ENCODE data around the gene KNL1. TPM values are rescaled to one million over a fixed set of nuclear protein-coding genes. Genes with fewer than 3 reads are reported as not detected.
"Not testable (repeated sequence)": the region's sequence is repeated elsewhere in the genome, so short reads cannot be mapped to it uniquely, and the experiment has no call there.

Gene KNL1
- total RNA-seq, 1 experiment from 2014 or later: 33.6 TPM

DNA sequence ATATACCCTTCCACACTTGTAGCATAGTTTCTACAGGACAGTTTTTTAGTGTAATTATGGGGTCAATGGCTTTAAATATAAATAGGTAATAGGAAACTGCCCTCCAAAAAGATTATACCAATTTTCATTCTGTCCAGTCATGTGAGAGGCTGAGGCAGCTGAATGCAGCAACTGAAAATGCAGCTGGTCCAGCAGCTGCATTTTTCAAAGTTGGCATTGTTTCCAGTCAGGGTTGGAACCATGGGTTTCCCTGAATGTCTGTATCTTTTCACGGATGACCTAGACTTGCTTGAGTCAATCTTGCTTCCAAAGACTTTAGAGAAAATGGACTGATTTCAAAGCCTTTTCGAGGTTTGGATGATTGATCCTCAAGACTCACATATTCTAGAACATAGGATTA is 9.9 kb upstream of the KNL1 start:
- DNase-seq (ENCODE audit: low spot score): no peak

DNA sequence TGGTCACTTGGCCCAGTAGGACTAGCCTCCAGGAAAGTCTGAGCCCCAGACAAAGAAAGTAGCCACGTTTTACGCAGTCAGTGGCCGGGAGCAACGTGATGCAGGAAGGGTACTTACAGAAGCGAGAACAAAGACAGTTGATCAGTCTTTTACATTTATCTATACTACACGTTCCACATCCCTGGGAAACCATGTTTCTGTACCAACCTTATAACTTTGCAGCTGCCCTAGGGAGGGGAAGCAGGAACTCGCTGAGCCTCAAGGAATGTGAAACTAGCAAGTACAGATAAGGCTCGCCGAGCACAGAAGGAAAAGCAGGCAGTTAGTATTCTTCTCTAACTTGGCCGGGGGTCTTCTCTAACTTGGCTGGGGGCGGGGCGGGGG is 3.4 kb upstream of the KNL1 start:
- DNase-seq (ENCODE audit: low spot score): no peak

DNA sequence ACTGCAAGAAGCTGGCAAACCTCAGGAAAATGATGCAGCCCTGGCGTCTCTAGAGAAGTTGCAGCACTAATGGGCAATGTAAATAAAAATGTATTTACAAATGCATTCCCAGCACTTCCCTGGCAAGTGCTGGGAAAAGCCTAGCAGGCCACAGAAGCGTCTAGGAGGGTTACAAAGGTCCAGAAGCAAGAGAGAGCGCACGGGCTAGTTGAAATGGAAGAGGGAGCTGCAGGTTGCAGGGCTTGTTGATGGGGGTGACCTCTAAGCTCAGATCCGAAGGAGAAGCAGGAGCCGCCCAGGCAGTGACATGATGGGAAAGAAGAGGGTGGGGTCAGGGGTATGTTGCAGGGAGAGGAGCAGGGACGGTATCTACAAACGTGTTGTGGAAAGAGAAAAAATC is 2.7 kb upstream of the KNL1 start:
- no peak for DNase-seq (ENCODE audit: low spot score)

DNA sequence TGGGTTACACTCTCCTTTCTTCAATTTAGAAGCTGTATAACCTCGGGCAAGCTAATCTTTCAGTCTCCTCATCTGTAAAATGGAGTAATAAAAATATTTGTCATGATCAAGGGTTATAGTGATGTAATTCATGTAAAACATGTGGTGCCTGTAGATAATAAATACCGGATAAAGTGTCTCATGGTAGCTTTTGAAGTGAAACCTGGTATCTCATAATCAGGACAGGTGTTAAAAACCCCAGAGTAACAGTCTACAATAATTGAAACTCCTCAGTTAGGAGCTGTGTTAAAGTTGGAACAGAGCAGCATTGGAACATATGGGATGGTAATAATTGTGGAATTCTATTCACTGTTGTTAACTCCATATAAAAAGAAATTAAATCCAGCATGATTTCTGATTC is 884 bp upstream of the KNL1 start:
- DNase-seq (ENCODE audit: low spot score): no peak

DNA sequence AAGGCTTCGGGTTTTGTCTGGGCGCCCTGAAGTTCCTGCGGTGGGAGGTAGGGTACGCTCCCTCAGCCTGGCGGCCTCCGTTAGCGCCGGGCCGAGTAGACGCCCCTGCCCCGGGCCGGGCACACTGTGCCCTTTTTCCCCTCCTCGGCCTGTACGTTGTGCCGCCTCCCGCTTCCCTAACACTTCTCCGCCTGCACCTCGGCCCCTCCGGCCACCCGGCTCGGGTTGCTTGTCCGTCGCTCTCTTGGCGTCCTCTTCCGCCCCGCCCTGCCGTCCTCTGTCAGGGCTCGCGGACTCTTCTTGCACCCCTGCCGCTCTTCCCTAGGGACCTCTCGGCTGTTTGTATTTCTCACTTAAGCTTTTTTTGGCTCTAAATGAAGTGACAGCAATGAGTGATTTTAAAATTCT is 384 bp downstream of the KNL1 start:
- DNase-seq (ENCODE audit: low spot score): peak; percentile 33

DNA sequence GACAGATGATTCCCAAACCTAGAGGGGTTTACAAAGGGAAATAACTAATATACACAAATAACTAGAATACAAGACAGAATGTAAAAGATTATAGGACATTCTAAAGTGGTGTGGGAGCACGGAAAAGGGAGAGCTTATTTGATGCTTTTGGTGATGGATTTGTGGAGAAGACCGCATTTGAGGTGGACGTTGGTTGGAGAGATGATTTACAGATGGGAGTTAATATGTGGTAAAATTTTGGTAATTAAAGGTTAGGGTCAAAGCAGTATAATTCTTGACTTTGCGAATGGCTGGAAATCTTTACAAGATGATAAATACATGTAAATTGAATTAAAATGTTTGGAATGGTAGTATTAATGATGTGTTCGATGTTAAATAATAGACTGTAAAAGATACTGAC is 1.2 kb downstream of the KNL1 start:
- no peak for DNase-seq (ENCODE audit: low spot score)

DNA sequence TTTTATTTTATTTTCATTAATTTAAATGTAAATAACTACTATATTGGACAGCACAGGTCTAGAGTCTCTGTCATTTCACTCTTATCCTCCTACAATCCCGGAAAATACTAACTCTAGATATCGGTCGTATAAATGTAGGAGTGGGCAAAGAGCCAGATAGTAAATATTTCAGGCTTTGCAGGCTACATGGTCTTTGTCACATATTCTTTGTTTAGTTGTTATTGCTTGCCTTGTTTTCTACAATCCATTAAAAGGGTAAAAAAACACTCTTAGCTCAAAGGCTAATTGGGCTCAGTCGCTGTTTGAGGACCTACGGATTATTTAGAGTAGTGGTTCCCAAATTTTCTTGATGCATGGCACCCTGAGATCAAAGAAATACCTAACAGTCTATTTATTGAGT is 1.7 kb downstream of the KNL1 start:
- no peak for DNase-seq (ENCODE audit: low spot score)

DNA sequence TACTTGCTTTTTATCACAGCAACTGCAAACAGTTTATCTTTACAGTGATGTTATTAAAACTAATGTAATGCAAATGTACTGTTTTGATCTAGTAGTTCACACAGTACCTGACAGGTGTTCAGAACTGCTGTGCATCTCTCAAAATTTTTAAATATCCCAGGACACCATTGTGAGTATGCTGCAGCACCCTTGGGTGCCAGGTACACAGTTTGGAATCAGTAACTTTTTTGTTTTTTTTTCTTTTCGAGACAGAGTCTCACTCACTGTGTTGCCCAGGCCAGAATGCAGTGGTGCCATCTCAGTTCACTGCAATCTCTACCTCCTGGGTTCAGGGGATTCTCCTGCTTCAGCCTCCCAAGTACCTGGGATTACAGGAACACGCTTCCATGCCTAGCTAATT is 3.0 kb downstream of the KNL1 start:
- no peak for DNase-seq (ENCODE audit: low spot score)

DNA sequence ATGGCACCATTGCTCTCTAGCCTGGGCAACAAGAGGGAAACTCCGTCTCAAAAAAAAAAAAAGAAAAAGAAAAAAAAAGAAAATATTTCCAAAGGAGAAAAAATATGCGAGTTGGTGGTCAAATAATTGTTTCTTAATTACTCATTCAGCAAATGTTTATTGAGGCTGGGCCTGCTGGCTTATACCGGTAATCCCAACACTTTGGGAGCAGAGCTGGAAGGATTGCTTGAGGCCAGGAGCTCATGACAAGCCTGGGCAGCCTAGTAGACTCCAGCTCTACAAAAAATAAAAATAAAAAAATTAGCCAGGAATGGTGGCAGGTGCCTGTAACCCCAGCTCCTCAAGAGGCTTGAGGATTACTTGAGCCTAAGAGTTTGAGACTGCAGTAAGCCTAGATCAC is 4.1 kb downstream of the KNL1 start:
- DNase-seq (ENCODE audit: low spot score): no peak

DNA sequence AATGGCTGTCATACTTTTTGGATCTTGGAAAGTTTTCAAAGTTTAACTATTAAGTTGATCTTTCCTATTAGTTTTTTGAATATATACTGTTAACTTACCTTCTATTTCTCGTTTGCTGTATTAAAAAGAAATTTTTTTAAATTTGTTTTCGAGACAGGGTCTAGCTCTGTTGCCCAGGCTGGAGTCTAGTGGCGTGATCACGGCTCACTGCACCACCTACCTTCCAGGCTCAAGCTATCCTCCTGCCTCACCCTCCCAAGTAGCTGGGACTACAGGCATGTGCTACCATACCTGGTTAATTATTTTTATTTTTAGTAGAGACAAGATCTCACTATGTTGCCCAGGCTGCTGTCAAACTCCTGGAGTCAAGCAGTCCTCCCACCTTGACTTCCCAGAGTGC is 4.6 kb downstream of the KNL1 start:
- no peak for DNase-seq (ENCODE audit: low spot score)

DNA sequence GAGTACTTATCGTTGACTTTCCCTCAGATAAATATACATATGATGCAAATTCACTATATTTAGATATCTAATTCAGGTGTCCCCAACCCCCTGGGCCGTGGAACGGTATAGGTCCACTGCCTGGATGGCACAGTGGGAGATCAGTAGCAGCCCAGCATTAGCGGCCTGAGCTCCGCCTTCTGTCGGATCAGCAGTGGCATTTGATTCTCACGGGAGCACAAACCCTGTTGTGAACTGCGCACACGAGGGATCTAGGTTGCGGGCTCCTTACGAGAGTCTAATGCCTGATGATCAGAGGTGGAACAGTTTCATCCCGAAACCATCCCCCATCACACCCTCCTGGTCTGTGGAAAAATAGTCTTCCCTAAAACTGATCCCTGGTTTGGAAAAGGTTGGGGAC is 6.9 kb downstream of the KNL1 start:
- DNase-seq (ENCODE audit: low spot score): no peak

DNA sequence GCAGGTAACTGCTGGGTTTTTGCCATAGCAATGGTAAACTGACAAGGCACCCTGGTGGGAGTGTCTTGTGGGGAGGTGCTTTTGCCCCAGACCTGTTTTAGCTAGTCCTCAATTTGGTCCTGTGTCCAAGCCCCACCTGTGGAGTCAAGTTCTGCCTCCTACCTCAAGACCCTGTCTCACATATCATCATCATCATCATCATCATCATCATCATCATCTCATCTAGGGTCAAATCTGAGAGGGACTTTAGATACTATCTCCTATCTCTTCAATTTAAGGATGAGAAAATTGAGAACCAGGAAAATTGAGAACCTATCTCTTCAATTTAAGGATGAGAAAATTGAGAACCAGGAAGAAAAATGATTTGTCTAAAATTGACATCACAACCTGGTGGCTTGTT is 9.9 kb downstream of the KNL1 start:
- no peak for DNase-seq (ENCODE audit: low spot score)

DNA sequence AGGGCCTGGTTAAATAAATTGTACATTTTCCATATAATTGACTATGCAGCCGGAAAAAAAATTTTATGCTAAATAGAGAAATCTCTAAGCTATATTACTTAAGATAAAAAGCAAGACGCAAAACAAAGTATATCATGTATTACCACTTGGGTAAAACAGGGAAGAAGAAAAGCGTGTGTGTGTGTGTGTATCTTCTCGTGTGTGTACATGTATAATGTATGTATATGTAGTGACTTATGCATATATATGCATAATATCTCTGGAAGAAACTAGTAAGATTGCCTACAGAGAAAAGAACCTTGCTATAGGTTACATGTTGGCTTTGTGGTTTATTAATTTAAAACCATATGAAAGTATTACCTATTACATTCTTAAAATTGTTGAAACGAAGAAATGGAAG is 19.0 kb downstream of the KNL1 start:
- no peak for DNase-seq (ENCODE audit: low spot score)

DNA sequence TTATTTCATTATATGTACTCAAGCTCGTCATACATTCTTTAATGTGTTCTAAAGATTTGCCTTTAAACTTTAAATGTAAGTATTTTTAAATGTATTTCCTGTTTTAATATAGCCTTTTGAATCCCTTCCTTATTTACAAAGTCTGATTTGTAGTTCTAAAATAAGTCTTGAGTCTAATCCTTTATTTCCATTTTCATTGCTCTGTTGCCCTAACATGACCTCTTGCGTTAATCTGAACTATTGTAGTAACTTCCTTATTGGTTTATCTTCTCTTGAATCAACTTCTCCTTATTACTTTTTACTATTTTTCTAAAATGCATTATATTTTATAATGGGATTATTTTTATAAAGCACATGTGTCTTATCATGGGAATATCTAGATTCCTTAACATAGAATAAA is 24.0 kb downstream of the KNL1 start:
- no peak for DNase-seq (ENCODE audit: low spot score)

DNA sequence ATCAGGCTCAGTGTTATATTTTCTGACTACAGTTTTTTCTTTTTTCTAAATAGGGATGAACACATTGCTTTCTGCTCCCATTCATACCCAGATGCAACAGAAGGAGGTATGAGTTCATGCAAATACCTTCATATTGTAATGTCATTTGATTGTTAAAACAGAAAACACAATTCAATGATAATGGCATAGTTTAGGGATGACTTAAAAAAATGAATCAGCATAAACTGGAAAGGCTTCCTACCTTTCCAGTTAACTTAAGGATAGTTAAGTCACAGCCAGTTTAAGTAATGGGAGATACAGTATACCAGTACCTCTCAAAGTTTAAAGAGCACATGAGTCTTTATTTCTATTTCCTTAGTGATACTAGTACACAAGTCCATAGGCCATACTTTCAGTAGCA is 24.9 kb downstream of the KNL1 start:
- no peak for DNase-seq (ENCODE audit: low spot score)

DNA sequence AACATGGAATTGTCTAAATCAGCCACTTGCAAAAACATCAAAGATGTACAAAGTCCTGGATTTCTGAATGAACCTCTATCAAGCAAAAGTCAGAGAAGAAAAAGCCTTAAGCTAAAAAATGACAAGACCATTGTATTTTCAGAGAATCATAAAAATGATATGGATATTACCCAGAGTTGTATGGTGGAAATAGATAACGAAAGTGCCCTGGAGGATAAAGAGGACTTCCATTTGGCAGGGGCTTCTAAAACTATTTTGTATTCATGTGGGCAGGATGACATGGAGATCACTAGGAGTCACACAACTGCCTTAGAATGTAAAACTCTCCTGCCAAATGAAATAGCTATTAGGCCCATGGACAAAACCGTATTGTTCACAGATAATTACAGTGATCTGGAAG is 29.3 kb downstream of the KNL1 start:
- no peak for DNase-seq (ENCODE audit: low spot score)

DNA sequence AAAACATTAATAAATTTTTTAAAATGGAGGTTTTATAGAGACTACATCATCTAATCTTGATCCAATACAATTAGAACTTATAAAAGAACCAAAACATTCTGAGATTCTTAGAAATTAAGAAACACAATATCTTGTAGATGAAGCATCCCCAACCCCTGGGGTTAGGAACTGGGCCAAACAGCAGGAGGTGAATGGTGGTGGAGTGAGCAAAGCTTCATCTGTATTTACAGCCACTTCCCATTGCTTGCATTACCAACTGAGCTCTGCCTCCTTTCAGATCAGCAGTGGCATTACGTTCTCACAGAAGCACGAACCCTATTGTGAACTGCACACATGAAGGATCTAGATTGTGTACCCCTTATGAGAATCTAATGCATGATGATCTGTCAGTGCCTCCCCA is 36.3 kb downstream of the KNL1 start:
- DNase-seq (ENCODE audit: low spot score): no peak

DNA sequence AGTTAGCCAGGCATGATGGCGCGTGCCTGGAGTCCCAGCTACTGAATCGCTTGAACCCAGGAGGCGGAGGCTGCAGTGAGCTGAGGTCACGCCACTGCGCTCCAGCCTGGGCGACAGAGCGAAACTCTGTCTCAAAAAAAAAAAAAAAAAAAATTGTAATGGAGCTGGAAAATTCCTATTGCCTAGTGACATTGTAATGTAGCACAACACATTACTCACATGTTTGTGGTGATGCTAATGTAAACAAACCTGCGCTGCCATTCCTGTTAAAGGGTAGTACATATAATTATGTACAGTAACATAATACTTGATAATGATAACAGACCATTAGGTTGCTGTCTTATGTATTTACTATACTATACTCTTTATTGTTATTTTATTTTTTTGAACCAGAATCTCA is 39.1 kb downstream of the KNL1 start:
- DNase-seq (ENCODE audit: low spot score): peak; percentile 3

DNA sequence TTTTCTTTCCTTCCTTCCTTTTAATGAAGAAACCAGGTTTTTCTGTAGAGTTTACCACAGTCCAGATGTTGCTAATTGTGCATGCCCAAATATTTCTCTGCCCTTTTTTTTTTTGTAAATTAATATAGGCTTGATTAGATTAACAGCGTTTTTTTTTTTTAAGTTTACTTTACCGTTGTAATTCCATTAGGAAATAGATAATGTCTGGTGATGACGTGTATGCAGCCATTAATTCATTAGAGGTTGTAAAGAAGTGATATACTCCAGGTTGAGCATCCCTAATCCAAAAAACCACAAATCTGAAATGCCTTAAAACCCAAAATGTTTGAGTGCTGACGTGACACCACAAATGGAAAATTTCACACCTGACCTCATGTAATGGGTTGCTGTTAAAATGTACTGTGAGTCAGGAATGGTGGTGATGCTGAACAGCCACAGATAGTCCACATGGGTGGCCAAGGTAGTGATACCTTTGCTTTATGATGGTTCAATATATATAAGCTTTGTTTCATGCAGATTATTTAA is 43.2 kb downstream of the KNL1 start:
- DNase-seq (ENCODE audit: low spot score): no peak

DNA sequence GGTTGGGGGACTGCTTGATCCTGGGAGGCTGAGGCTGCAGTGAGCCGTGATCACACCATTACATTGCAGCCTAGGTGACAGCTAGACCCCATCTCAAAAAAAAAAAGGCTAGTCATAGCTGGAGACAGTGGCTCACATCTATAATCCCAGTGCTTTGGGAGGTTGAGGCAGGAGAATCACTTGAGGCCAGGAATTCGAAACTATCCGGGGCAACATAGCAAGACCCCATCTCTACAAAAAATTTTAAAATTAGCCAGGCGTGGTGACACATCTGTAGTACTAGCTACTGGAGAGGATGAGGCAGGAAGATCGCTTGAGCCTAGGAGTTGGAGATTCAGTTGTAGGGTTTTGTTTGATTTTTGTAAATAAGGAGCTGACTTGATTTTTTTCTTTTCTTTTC is 45.6 kb downstream of the KNL1 start:
- DNase-seq (ENCODE audit: low spot score): no peak

DNA sequence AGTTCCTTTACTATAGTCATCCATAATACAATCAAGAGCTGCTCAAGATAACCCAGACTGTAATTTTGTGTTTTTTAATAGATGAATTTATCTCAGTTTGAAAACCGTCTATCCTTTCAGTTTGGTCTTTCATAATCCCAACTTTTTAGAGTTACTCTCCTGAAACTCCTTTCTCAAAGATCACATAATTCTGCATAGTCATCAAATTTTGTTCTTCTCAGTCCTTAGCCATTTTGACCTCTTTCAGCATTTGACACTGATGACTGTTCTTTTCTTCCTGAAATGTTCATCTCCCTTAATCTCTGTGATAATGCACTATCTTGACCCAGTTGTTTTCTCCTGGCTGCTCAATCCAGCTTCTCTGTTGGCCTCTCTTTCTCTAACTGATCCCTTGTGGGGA is 53.5 kb downstream of the KNL1 start:
- no peak for DNase-seq (ENCODE audit: low spot score)

DNA sequence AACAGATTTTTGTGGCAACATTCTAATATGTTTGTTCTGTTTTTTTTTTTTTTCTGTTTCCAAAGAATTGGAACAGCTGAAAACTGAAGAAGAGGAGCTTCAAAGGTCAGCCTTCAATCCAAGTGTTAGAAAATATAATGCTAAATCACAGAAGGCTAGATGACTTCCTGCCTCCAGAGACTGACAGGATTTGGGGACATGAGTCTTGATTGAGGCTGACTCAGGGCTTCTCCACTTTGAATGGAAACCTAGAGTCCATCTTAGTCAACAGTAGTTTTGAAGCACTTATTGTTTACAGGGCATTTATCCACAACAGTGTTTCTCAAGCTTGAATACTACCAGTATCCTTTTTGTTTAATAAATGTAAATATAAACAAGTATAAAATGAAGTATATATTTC is 56.4 kb downstream of the KNL1 start:
- DNase-seq (ENCODE audit: low spot score): no peak

DNA sequence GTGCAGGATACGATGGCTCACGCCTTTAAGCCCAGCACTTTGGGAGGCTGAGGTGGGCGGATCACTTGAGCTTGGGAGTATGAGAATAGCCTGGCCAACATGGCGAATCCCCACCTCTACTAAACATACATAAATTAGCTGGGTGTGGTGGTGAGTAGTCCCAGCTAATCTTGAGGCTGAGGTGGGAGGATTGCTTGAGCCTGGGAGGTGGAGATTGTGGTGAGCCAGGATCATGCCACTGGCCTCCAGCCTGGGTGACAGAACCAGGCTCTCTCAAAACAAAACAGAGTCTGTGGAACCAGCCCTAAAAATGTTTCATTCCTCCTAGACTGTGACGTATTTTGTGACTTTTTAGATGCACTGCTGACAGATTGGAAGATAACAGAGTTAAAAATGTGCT is 66.6 kb downstream of the KNL1 start:
- DNase-seq (ENCODE audit: low spot score): no peak

DNA sequence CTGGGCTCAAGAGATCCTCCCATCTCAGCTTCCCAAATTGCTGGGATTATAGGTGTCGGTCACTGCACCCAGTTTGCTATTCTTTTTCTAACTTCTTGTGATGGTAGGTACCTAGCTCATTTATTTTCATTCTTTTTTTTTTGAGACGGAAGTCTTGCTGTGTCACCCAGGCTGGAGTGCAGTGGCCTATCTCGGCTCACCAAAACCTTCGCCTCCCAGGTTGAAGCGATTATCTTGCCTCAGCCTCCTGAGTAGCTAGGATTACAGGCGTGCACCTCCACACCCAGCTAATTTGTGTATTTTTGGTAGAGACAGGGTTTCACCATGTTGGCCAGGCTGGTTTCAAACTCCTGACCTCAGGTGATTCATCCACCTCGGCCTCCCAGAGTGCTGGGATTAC is 70.9 kb downstream of the KNL1 start:
- DNase-seq (ENCODE audit: low spot score): no peak

DNA sequence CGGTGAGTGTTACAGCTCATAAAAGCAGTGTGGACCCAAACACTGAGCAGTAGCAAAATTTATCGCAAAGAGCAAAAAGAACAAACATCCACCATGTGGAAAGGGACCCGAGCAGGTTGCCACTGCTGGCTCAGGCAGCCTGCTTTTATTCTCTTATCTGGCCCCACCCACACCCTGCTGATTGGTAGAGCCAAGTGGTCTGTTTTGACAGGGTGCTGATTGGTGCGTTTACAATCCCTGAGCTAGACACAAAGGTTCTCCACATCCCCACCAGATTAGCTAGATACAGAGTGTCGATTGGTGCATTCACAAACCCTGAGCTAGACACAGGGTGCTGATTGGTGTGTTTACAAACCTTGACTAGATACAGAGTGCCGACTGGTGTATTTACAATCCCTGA is 82.2 kb downstream of the KNL1 start:
- DNase-seq (ENCODE audit: low spot score): not testable (repeated sequence)

Data from A172 (cell line).